SK-N-SH treated with all-trans-retinoic acid at 6 μM for 48 hours (cell line): ENCODE data around the gene DNAJC1.

ENCODE experiments used
- ESRRG ChIP-seq: fragments of 250-450 bp; sonication (Bioruptor Pico); IDR thresholded peaks from 2 replicates; pipeline ENCODE4 v1.6.1; 2021; ENCODE audit warnings: mild to moderate bottlenecking
- GLIS3 ChIP-seq: fragments of 250-450 bp; sonication (Bioruptor Pico); IDR thresholded peaks from 2 replicates; pipeline ENCODE4 v1.5.0; 2020; ENCODE audit warnings: mild to moderate bottlenecking, moderate library complexity
- ISL1 ChIP-seq: fragments of 250-450 bp; sonication (Bioruptor Pico); IDR thresholded peaks from 2 replicates; pipeline ENCODE4 v2.1.2; 2022; ENCODE audit warnings: mild to moderate bottlenecking, moderate library complexity
- PATZ1 ChIP-seq: fragments of 250-450 bp; sonication (Bioruptor Pico); IDR thresholded peaks from 2 replicates; pipeline ENCODE4 v1.8.0; 2020; ENCODE audit warnings: mild to moderate bottlenecking, moderate library complexity, borderline replicate concordance
- POU6F1 ChIP-seq: fragments of 250-450 bp; sonication (Bioruptor Pico); IDR thresholded peaks from 2 replicates; pipeline ENCODE4 v1.8.0; 2021; ENCODE audit warnings: low read depth, mild to moderate bottlenecking, moderate library complexity, borderline replicate concordance
- PPARA ChIP-seq: fragments of 250-450 bp; sonication (Bioruptor Pico); IDR thresholded peaks from 2 replicates; pipeline ENCODE4 v1.5.0; 2020; ENCODE audit warnings: mild to moderate bottlenecking, borderline replicate concordance
- SNAI2 ChIP-seq: fragments of 250-450 bp; sonication (Bioruptor Pico); IDR thresholded peaks from 2 replicates; pipeline ENCODE4 v1.5.0; 2020; ENCODE audit warnings: mild to moderate bottlenecking, moderate library complexity
- ZC3H10 ChIP-seq: fragments of 250-450 bp; sonication (Bioruptor Pico); IDR thresholded peaks from 2 replicates; pipeline ENCODE4 v1.5.1; 2021; ENCODE audit warnings: mild to moderate bottlenecking, moderate library complexity
- ZNF565 ChIP-seq: fragments of 450-650 bp; formaldehyde crosslinking; conservative IDR thresholded peaks from 2 replicates; pipeline ENCODE4 v1.5.0; 2020; ENCODE audit warnings: low read depth, mild to moderate bottlenecking, moderate library complexity
- ZNF70 ChIP-seq: fragments of 450-650 bp; formaldehyde crosslinking; IDR thresholded peaks from 2 replicates; pipeline ENCODE4 v1.5.0; 2020; ENCODE audit warnings: mild to moderate bottlenecking, moderate library complexity
- TF ChIP-seq, protein P1 (sequence below): fragments of 250-450 bp; sonication (Bioruptor Pico); IDR thresholded peaks from 2 replicates; pipeline ENCODE4 v1.5.1; 2021; ENCODE audit warnings: mild to moderate bottlenecking, moderate library complexity

DNA sequence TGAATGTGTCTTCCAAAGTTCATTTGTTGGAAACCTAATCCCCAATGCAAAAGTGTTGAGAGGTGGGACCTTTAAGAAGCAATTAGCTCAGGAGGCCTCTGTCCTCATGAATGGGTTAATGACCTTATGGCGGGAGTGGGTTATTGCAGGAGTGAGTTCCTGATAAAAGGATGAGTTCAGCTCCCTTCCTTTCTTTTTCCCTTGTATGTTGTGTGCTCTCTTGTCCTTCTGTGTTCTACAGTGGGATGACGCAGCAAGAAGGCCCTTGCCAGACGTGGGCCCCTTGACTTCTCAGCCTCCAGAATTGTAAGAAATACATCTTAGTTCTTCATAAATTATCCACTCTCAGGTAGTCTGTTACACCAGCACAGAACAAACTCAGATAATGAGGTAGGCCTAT is 206.0 kb downstream of the DNAJC1 start:
- TF ChIP-seq ZNF70 (CRISPR knock-in tag) (no peak), ISL1 (CRISPR knock-in tag) (no peak), POU6F1 (CRISPR knock-in tag) (no peak), SNAI2 (CRISPR knock-in tag) (no peak), PPARA (CRISPR knock-in tag) (no peak), GLIS3 (CRISPR knock-in tag) (no peak), ZC3H10 (CRISPR knock-in tag) (no peak), ZNF565 (CRISPR knock-in tag) (no peak), PATZ1 (no peak), ESRRG (CRISPR knock-in tag) (no peak)
- TF ChIP-seq, protein P1, sequence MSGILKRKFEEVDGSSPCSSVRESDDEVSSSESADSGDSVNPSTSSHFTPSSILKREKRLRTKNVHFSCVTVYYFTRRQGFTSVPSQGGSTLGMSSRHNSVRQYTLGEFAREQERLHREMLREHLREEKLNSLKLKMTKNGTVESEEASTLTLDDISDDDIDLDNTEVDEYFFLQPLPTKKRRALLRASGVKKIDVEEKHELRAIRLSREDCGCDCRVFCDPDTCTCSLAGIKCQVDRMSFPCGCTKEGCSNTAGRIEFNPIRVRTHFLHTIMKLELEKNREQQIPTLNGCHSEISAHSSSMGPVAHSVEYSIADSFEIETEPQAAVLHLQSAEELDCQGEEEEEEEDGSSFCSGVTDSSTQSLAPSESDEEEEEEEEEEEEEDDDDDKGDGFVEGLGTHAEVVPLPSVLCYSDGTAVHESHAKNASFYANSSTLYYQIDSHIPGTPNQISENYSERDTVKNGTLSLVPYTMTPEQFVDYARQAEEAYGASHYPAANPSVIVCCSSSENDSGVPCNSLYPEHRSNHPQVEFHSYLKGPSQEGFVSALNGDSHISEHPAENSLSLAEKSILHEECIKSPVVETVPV: no peak
